WTC11 (cell line): ENCODE data around the gene URM1. TPM values are rescaled to one million over a fixed set of nuclear protein-coding genes. Genes with fewer than 3 reads are reported as not detected.

Experiments
- ATAC-seq: fragments of 200-7000 bp; cut with Tn5 transposase; 2 replicates; pipeline ENCODE4 v1.10.0; 2021; ENCODE audit warnings: mild to moderate bottlenecking, moderate library complexity
- CTCF ChIA-PET: fragments of 300-600 bp; sonication (Branson Sonifier 250); formaldehyde crosslinking; loops from one replicate; lab custom pipeline; 2021; ENCODE audit warnings: antibody characterized with exemption; lab: Charles Lee
- POLR2A ChIA-PET: fragments of 350-600 bp; sonication (Branson Sonifier 250); formaldehyde crosslinking; loops from one replicate; lab custom pipeline; 2021; ENCODE audit warnings: antibody characterized with exemption; lab: Charles Lee
- DNase-seq: peaks from one replicate; pipeline ENCODE4 v3.0.0; 2021; ENCODE audit warnings: low spot score
- H3K27ac Mint-ChIP-seq: 2 replicates; pipeline ENCODE4 v1.8.0; 2021; ENCODE audit warnings: mixed read lengths
- H3K27me3 Mint-ChIP-seq: 2 replicates; pipeline ENCODE4 v1.8.0; 2021; ENCODE audit warnings: low read depth, mild to moderate bottlenecking, moderate library complexity, mixed read lengths
- H3K36me3 Mint-ChIP-seq: 2 replicates; pipeline ENCODE4 v1.8.0; 2021; ENCODE audit warnings: mixed read lengths
- H3K4me1 Mint-ChIP-seq: 2 replicates; pipeline ENCODE4 v1.8.0; 2022; ENCODE audit warnings: mixed read lengths
- H3K4me3 Mint-ChIP-seq: 2 replicates; pipeline ENCODE4 v1.8.0; 2021; ENCODE audit warnings: mild to moderate bottlenecking, moderate library complexity, mixed read lengths
- H3K9me3 Mint-ChIP-seq: 2 replicates; pipeline ENCODE4 v1.8.0; 2021; ENCODE audit warnings: mixed read lengths
- ATF2 ChIP-seq: sonication (generic); formaldehyde crosslinking; IDR thresholded peaks from 2 replicates; pipeline ENCODE4 v1.8.1; 2022; ENCODE audit warnings: low read depth, missing genetic modification reagents, borderline replicate concordance
- ATF6 ChIP-seq: sonication (generic); formaldehyde crosslinking; IDR thresholded peaks from 2 replicates; pipeline ENCODE4 v1.8.1; 2023; ENCODE audit warnings: mild to moderate bottlenecking, missing genetic modification reagents
- CREB1 ChIP-seq: sonication (generic); formaldehyde crosslinking; IDR thresholded peaks from 2 replicates; pipeline ENCODE4 v1.8.0; 2023; ENCODE audit warnings: mild to moderate bottlenecking, missing genetic modification reagents
- E2F1 ChIP-seq: sonication (generic); formaldehyde crosslinking; IDR thresholded peaks from 2 replicates; pipeline ENCODE4 v1.8.0; 2022; ENCODE audit warnings: mild to moderate bottlenecking, missing genetic modification reagents
- JUN ChIP-seq: sonication (generic); formaldehyde crosslinking; IDR thresholded peaks from 2 replicates; pipeline ENCODE4 v1.8.0; 2023; ENCODE audit warnings: mild to moderate bottlenecking, missing genetic modification reagents
- PRDM15 ChIP-seq: sonication (generic); formaldehyde crosslinking; IDR thresholded peaks from 2 replicates; pipeline ENCODE4 v1.8.0; 2022; ENCODE audit warnings: missing genetic modification reagents
- STAT6 ChIP-seq: sonication (generic); formaldehyde crosslinking; conservative IDR thresholded peaks from 2 replicates; pipeline ENCODE4 v1.8.1; 2023; ENCODE audit warnings: mild to moderate bottlenecking, low read depth, missing genetic modification reagents, moderate library complexity
- TCF7 ChIP-seq: sonication (generic); formaldehyde crosslinking; IDR thresholded peaks from 2 replicates; pipeline ENCODE4 v1.8.0; 2022; ENCODE audit warnings: mild to moderate bottlenecking, low read depth, missing genetic modification reagents, moderate library complexity
- TEAD4 ChIP-seq: sonication (generic); formaldehyde crosslinking; IDR thresholded peaks from 2 replicates; pipeline ENCODE4 v1.8.0; 2022; ENCODE audit warnings: mild to moderate bottlenecking, missing genetic modification reagents
- TP53 ChIP-seq: sonication (generic); formaldehyde crosslinking; IDR thresholded peaks from 2 replicates; pipeline ENCODE4 v1.8.1; 2023; ENCODE audit warnings: mild to moderate bottlenecking, missing genetic modification reagents
- USF1 ChIP-seq: sonication (generic); formaldehyde crosslinking; IDR thresholded peaks from 2 replicates; pipeline ENCODE4 v1.8.0; 2022; ENCODE audit warnings: mild to moderate bottlenecking, missing genetic modification reagents
- ZNF138 ChIP-seq: sonication (generic); formaldehyde crosslinking; conservative IDR thresholded peaks from 2 replicates; pipeline ENCODE4 v1.8.1; 2022; ENCODE audit warnings: mild to moderate bottlenecking, moderate library complexity, missing genetic modification reagents
- total RNA-seq: library from RNA; stranded (reverse); gene quantifications from 3 replicates; pipeline ENCODE4 v1.2.3, GENCODE V29; 2021

URM1 gene
- total RNA-seq, 1 experiment from 2014 or later, result 67.9 TPM

GRCh38 chr9:128342971-128343680 lies 28.0 kb upstream of the URM1 start (continued):
- TF ChIP-seq ATF2 (no peak), TCF7 (CRISPR knock-in tag) (no peak), ATF6 (CRISPR knock-in tag) (no peak), CREB1 (CRISPR knock-in tag) (no peak), STAT6 (no peak), TP53 (CRISPR knock-in tag) (no peak)

GRCh38 chr9:128343855-128344254 lies 27.3 kb upstream of the URM1 start:
- ChIA-PET CTCF (interaction anchor here (1.1 to 2.2 kb wide), 4 partner anchors 19 to 95 kb away, joined by 3 to 6 read pairs (median 4); no protein-coding TSS in a partner anchor), POLR2A (no interaction called here)
- TF ChIP-seq USF1 (CRISPR knock-in tag) (no peak), TEAD4 (CRISPR knock-in tag) (no peak), JUN (no peak), ZNF138 (CRISPR knock-in tag) (no peak), PRDM15 (CRISPR knock-in tag) (peak; percentile 59), E2F1 (CRISPR knock-in tag) (no peak)
- H3K4me3 Mint-ChIP-seq, result no peak overlapping the region
- peaks cover 10% of the 10 kb centered on the region; the same call in 1 of the 2 replicates for H3K36me3 Mint-ChIP-seq
- H3K4me1 Mint-ChIP-seq, result peaks cover 5% of the 10 kb centered on the region; the same call in 1 of the 2 replicates
- ATAC-seq (no peak), DNase-seq (no peak)
- no peaks in the 10 kb centered on the region for H3K27me3 Mint-ChIP-seq
- H3K9me3 Mint-ChIP-seq, result no peaks in the 10 kb centered on the region
- no peak overlapping the region for H3K27ac Mint-ChIP-seq
